HL-60 (cell line): ENCODE data around the gene RSPH6A.
"Not testable (repeated sequence)": the region's sequence is repeated elsewhere in the genome, so short reads cannot be mapped to it uniquely, and the experiment has no call there.

Source experiments
- DNase-seq, 2 experiments: peaks; one replicate each; pipeline ENCODE4 v3.0.0-alpha.2; 2010 to 2020; ENCODE audit warnings: low read depth in 1 of 2, low spot score in 1 of 2
- H3K27ac ChIP-seq: fragments of 250-450 bp; sonication (Bioruptor Pico); replicated peaks from 2 replicates; pipeline ENCODE4 v1.5.1; 2020; ENCODE audit warnings: mild to moderate bottlenecking, moderate library complexity
- H3K27me3 ChIP-seq: fragments of 250-450 bp; sonication (Bioruptor Pico); 2 replicates; pipeline ENCODE4 v1.5.1; 2021; ENCODE audit warnings: mild to moderate bottlenecking, moderate library complexity; ENCODE audit not compliant: insufficient read depth, poor library complexity, severe bottlenecking
- H3K4me3 ChIP-seq: replicated peaks from 2 replicates; pipeline ENCODE4 v1.5.1; 2011; ENCODE audit warnings: mild to moderate bottlenecking, control low read depth, low read length; ENCODE audit not compliant: insufficient read depth
- GABPA ChIP-seq: IDR thresholded peaks from 2 replicates; pipeline ENCODE4 v1.6.1; 2012; ENCODE audit warnings: low read depth
- POLR2AphosphoS5 ChIP-seq: IDR thresholded peaks from 2 replicates; pipeline ENCODE4 v1.6.1; 2012; ENCODE audit warnings: low read depth
- SPI1 ChIP-seq: IDR thresholded peaks from 2 replicates; pipeline ENCODE4 v1.6.1; 2012; ENCODE audit warnings: low read depth, mild to moderate bottlenecking, borderline replicate concordance
- TF ChIP-seq, protein P1 (sequence below): IDR thresholded peaks from 2 replicates; pipeline ENCODE4 v1.6.1; 2012; ENCODE audit warnings: low read depth; ENCODE audit not compliant: insufficient replicate concordance
- TF ChIP-seq, protein P2 (sequence below): IDR thresholded peaks from one replicate; pipeline ENCODE4 v1.5.1; 2011; ENCODE audit warnings: low read length, control low read depth, inconsistent platforms; ENCODE audit not compliant: insufficient read depth

Gene RSPH6A

DNA sequence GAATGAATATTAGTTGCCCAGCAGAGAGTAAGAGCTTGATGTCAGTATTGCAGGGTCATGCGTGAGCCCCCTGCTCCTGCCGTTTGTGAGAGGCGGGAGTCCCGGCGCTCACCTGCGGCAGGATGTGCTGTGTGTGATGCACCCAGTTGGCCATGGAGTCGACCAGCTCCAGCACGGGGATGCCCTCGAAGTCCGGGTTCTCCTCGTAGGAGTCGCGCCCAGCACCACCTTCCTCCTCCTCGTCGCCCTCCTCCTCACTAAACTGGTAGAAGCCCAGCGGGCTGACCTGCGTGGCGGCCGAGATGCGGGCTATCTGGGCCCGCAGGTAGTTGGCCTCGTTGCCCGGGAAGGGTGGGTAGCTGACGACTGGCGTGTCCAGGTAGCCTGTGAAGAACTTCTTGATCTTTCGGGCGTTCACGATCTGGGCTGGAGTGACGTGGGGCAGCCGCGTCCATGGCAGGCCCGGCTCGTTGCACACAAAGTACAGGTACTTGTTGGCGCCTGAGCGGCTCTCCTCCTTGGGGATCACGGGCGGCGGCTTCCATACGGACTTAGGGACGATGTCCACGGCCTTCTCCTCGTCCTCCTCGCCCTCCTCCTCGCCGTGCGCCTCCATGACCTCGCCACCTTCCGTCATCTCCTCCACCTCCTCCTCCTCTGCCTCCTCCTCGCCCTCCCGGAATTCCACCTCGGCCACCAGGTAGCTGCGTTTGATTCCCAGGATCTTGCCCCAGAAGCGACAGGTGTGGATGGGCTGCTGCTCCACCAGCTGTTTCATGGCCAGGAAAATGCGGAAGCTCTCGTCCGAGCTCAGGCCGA is 10.8 kb downstream of the RSPH6A start:
- no peak for DNase-seq
- H3K4me3 ChIP-seq: no peak overlapping the region
- H3K27me3 ChIP-seq: peaks cover 20% of the 10 kb centered on the region
- no peak overlapping the region for H3K27ac ChIP-seq
- TF ChIP-seq, protein P1, sequence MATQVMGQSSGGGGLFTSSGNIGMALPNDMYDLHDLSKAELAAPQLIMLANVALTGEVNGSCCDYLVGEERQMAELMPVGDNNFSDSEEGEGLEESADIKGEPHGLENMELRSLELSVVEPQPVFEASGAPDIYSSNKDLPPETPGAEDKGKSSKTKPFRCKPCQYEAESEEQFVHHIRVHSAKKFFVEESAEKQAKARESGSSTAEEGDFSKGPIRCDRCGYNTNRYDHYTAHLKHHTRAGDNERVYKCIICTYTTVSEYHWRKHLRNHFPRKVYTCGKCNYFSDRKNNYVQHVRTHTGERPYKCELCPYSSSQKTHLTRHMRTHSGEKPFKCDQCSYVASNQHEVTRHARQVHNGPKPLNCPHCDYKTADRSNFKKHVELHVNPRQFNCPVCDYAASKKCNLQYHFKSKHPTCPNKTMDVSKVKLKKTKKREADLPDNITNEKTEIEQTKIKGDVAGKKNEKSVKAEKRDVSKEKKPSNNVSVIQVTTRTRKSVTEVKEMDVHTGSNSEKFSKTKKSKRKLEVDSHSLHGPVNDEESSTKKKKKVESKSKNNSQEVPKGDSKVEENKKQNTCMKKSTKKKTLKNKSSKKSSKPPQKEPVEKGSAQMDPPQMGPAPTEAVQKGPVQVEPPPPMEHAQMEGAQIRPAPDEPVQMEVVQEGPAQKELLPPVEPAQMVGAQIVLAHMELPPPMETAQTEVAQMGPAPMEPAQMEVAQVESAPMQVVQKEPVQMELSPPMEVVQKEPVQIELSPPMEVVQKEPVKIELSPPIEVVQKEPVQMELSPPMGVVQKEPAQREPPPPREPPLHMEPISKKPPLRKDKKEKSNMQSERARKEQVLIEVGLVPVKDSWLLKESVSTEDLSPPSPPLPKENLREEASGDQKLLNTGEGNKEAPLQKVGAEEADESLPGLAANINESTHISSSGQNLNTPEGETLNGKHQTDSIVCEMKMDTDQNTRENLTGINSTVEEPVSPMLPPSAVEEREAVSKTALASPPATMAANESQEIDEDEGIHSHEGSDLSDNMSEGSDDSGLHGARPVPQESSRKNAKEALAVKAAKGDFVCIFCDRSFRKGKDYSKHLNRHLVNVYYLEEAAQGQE: no peak
- TF ChIP-seq, protein P2, sequence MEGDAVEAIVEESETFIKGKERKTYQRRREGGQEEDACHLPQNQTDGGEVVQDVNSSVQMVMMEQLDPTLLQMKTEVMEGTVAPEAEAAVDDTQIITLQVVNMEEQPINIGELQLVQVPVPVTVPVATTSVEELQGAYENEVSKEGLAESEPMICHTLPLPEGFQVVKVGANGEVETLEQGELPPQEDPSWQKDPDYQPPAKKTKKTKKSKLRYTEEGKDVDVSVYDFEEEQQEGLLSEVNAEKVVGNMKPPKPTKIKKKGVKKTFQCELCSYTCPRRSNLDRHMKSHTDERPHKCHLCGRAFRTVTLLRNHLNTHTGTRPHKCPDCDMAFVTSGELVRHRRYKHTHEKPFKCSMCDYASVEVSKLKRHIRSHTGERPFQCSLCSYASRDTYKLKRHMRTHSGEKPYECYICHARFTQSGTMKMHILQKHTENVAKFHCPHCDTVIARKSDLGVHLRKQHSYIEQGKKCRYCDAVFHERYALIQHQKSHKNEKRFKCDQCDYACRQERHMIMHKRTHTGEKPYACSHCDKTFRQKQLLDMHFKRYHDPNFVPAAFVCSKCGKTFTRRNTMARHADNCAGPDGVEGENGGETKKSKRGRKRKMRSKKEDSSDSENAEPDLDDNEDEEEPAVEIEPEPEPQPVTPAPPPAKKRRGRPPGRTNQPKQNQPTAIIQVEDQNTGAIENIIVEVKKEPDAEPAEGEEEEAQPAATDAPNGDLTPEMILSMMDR: no peak
- TF ChIP-seq SPI1 (no peak), POLR2AphosphoS5 (no peak), GABPA (no peak)

DNA sequence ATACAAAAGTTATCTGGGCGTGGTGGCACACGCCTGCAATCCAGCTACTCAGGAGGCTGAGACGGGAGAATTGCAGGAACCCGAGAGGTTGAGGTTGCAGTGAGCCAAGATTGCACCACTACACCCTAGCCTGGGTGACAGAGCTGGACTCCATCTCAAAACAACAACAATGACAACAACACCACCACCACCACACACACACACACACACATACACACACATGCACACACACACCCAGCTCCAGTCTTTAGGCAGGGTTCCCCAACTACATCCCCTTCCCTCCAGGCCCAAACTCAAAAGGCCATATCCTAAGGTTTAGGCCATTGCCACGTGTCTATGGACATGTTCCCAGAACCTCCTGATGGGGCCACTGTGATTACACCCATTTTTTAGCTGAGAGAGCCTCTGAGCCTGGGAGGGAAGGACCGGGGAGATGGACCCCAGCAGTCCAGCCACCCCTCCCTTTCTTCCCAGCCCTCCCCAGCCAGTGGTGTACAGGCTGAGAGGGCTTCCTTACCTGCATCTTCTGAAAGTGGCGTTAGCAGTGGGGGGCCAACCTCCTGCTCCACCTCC is 13.4 kb downstream of the RSPH6A start:
- no peak overlapping the region for H3K27ac ChIP-seq
- no peak overlapping the region for H3K4me3 ChIP-seq
- TF ChIP-seq, protein P1: no peak
- TF ChIP-seq SPI1 (no peak), POLR2AphosphoS5 (no peak), GABPA (no peak)
- TF ChIP-seq, protein P2: no peak
- peaks cover 30% of the 10 kb centered on the region for H3K27me3 ChIP-seq
- DNase-seq: no peak

DNA sequence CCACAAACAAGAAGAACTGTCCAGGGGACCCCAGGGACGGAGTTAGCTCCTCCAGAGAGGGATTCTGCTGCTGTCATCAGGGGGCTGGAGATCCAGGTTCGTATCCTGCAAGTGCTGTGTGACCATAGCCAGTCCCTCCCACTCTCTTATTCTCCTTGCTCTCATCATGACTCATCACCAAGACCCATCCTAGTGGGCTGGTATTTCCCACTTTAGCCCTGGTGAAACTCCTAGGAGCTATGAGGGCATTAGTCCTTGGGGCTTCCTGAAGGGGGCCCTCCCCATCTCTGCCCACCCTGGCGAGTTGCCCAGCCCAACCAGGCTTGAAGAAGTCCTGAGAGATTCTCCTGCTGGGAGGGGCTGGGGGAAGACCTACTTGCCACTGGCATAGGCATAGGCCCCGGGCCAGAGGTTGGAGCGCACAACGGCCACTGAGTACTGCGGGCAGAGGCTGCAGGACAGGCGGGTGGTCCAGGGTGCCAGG is 15.0 kb downstream of the RSPH6A start:
- Histone ChIP-seq H3K27me3 (peaks cover 39% of the 10 kb centered on the region), H3K27ac (no peak overlapping the region), H3K4me3 (no peak overlapping the region)
- no peak for DNase-seq
- no peak for TF ChIP-seq SPI1
- no peak for TF ChIP-seq GABPA
- TF ChIP-seq, protein P1: no peak
- TF ChIP-seq, protein P2: no peak
- no peak for TF ChIP-seq POLR2AphosphoS5

DNA sequence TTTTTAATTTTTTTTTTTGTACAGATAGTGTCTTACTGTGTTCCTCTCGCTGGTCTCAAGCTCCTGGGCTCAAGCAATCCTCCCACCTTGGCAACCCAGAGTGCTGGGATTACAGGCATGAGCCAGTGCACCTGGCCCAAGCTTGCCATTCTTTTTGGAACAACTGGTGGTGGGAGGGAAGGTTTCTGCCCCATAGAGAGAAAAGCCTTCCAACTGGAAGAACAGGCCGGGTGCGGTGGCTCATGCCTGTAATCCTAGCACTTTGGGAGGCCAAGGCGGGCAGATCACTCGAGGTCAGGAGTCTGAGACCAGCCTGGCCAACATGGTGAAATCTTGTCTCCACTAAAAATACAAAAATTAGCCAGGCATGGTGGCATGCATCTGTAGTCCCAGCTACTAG is 15.6 kb downstream of the RSPH6A start:
- not testable (repeated sequence) for DNase-seq, H3K4me3 ChIP-seq, H3K27ac ChIP-seq
- H3K27me3 ChIP-seq: peaks cover 42% of the 10 kb centered on the region
